ENCODE results near the gene CDK14. TPM values are rescaled to one million over a fixed set of nuclear protein-coding genes. Genes with fewer than 3 reads are reported as not detected.

Gene CDK14
- total and polyA plus RNA-seq, 9 donors = 12.6 to 54.1 (median 43.8) TPM

DNA sequence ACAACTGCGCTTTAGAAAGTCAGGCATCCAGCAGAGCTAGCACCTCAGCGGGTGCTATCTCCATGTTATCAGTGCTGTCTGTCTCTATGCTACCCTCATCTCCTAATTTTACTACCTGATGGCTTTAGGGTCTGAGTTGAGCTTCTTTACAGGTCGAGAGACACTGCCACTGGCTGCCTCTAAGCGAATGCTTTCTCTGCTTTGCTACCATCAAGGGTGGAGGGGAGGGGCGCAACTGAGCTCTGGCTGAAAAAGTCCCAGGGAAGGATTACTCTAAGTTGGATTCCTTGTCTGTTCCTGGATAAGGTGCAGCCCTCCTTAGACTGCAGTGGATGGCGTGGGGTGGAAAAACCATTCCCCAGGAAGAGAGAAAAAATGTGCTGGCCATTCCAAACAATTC is 105.7 kb downstream of the CDK14 start:
- Histone ChIP-seq H3K36me3 (no peaks in the 10 kb centered on the region), H3K4me1 (ENCODE audit: insufficient read depth) (peaks cover 6% of the 10 kb centered on the region), H3K4me3 (no peak overlapping the region), H3K27ac (no peak overlapping the region), H3K27me3 (no peaks in the 10 kb centered on the region), H3K9me3 (no peaks in the 10 kb centered on the region)
- DNase-seq = no peak
- TF ChIP-seq POLR2A (IDR thresholded peaks at IDR 0.05) = no peak
- TF ChIP-seq CTCF (IDR thresholded peaks at IDR 0.05) = no peak
- TF ChIP-seq EP300 (IDR thresholded peaks at IDR 0.05) = no peak
- 85 to 87% (median 86%) methylated on average over 6 of the region's 6 CpGs for WGBS, 3 donors
- intact Hi-C loops (cut with DNase I) = loop anchor here in 1 of 4 donors (10.0 kb wide), 1 partner anchor 107 kb away; the partner anchor contains the start of gene CDK14

DNA sequence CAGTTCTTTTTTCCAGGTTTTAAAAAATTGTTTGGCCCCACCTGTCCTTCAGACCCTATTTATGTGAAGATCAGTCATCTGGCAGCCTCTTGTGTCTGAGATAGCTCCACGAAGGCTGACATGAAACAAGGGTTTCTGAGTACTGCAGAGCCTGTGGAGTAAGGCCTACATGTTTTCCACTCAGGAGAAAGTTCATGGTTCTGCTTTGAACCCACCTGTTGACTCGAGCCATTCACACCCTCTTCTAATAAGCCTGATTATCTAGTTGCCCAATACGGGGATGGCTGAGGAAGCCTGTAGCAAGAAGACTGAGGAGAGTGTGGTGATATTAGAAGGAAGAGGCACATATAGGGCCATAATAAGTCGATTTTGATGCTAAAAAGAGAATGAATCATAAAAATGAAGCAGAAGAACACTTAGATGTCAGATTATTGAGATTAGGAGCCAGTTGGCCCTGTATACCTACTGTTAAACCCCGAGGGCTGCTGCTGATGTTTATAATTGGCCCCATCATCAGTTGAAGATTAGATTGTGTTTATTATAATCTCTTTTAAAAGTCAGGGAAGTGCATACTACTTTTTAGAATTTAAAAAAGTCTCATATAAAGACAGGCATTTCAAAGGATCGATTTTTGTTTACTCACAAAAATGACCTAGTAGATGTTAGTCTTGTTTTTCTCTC is 109.4 kb downstream of the CDK14 start:
- Histone ChIP-seq H3K4me1 (ENCODE audit: insufficient read depth) (peaks cover 14% of the 10 kb centered on the region), H3K4me3 (no peak overlapping the region), H3K27ac (no peak overlapping the region), H3K9me3 (no peaks in the 10 kb centered on the region), H3K27me3 (no peaks in the 10 kb centered on the region), H3K36me3 (no peaks in the 10 kb centered on the region)
- WGBS, 3 donors = 69 to 71% (median 71%) methylated on average over 6 of the region's 6 CpGs
- intact Hi-C loops (cut with DNase I) = loop anchor here in 1 of 4 donors (10.0 kb wide), 1 partner anchor 111 kb away; the partner anchor contains the start of gene CDK14
- no peak for TF ChIP-seq CTCF (IDR thresholded peaks at IDR 0.05)
- TF ChIP-seq EP300 (IDR thresholded peaks at IDR 0.05) = no peak
- TF ChIP-seq POLR2A (IDR thresholded peaks at IDR 0.05) = no peak
- no peak for DNase-seq

DNA sequence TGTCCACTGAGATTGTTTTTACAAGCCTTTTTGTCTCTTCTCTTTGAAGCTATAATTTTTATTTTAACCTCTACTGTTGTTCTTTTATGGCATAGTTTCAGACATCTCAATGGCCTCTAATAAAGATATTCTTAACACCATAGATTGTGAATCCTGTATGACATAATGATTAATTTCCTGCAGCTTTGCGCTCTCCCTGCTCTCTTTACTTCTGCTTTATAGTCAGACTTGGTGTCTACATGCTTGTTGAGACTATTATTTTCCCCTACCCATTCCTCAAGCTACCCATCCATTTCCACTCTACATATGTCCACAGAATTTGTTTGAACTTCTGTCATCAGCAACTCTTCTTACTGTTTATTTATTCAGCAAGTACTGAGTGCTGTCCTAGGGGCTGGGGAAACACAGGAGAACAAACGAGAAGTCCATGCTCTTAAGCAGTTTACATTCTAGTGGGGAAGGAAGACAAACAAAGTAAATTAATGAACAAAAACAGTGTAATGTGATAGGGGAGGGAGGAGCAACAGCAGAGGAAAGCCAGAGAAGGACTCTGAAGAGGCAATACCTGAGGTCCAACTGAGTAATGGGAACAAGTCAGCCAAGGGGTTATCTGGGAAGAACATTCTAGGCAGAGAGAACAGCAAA is 110.1 kb downstream of the CDK14 start:
- DNase-seq = no peak
- no peak overlapping the region for H3K27ac ChIP-seq

More for the DNA sequence above, 110.1 kb downstream of the CDK14 start:
- Histone ChIP-seq H3K27me3 (no peaks in the 10 kb centered on the region), H3K36me3 (no peaks in the 10 kb centered on the region), H3K9me3 (no peaks in the 10 kb centered on the region), H3K4me1 (ENCODE audit: insufficient read depth) (peaks cover 14% of the 10 kb centered on the region), H3K4me3 (no peak overlapping the region)
- 61 to 68% (median 63%) methylated on average over 2 of the region's 2 CpGs for WGBS, 3 donors
- intact Hi-C loops (cut with DNase I) = loop anchor here in 1 of 4 donors (10.0 kb wide), 1 partner anchor 111 kb away; the partner anchor contains the start of gene CDK14
- TF ChIP-seq POLR2A (IDR thresholded peaks at IDR 0.05) (no peak), EP300 (IDR thresholded peaks at IDR 0.05) (no peak), CTCF (IDR thresholded peaks at IDR 0.05) (no peak)

All from ovary (tissue), 9 donors.